Astrocyte of the spinal cord (primary cell): ENCODE results near the gene RBKS.

ENCODE experiments used
- DNase-seq: peaks from one replicate; pipeline ENCODE4 v3.0.0; 2011; ENCODE audit warnings: low read depth, low spot score
- H3K4me3 ChIP-seq: 2 replicates; pipeline ENCODE4 v1.5.1; 2011; ENCODE audit warnings: low read depth, mild to moderate bottlenecking, low read length, moderate library complexity
- in situ Hi-C: cut with HindIII; loops from 2 replicates; pipeline ENCODE4 v1.10.0; 2017; ENCODE audit warnings: low sequenced_read_pairs
- TF ChIP-seq, protein P1 (sequence below): IDR thresholded peaks from 2 replicates; pipeline ENCODE4 v1.5.1; 2012; ENCODE audit warnings: low read depth, mild to moderate bottlenecking, low read length, inconsistent platforms

RBKS gene

DNA sequence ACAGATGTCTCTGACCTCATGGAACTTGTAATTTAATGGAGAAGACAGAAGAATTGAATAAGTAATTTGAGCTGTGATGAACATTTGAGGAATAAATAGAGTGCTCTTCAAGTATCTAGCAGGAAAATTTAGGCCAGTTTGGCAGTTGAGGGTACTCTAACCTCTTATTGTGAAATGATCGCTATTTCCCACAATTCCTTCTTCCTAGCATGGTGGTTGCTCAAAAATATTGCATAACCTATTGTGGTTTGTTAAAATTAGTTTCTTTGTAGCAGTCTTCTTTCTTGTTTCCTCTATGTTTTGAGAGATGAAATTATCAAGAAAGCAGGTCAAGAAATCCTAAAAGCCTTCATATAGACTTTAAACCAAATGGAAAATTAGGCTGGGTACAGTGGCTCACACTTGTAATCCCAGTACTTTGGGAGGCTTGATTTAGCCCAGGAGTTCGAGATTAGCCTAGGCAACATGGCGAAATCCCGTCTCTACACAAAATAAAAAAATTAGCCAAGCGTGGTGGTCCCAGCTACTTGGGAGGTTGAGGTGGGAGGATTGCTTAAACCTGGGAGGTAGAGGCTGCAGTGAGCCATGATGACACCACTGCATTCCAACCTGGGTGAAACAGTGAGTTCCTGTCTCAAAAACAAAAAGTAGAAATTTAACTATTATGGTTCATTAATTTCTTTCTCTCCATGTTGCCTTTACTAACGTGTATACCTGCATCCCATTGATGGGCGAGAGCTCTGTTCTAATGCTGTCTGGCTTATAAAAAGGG is 58.7 kb downstream of the RBKS start:
- no peak for DNase-seq
- TF ChIP-seq, protein P1, sequence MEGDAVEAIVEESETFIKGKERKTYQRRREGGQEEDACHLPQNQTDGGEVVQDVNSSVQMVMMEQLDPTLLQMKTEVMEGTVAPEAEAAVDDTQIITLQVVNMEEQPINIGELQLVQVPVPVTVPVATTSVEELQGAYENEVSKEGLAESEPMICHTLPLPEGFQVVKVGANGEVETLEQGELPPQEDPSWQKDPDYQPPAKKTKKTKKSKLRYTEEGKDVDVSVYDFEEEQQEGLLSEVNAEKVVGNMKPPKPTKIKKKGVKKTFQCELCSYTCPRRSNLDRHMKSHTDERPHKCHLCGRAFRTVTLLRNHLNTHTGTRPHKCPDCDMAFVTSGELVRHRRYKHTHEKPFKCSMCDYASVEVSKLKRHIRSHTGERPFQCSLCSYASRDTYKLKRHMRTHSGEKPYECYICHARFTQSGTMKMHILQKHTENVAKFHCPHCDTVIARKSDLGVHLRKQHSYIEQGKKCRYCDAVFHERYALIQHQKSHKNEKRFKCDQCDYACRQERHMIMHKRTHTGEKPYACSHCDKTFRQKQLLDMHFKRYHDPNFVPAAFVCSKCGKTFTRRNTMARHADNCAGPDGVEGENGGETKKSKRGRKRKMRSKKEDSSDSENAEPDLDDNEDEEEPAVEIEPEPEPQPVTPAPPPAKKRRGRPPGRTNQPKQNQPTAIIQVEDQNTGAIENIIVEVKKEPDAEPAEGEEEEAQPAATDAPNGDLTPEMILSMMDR = no peak
- in situ Hi-C loops = no loop called here
- no peak overlapping the region for H3K4me3 ChIP-seq

DNA sequence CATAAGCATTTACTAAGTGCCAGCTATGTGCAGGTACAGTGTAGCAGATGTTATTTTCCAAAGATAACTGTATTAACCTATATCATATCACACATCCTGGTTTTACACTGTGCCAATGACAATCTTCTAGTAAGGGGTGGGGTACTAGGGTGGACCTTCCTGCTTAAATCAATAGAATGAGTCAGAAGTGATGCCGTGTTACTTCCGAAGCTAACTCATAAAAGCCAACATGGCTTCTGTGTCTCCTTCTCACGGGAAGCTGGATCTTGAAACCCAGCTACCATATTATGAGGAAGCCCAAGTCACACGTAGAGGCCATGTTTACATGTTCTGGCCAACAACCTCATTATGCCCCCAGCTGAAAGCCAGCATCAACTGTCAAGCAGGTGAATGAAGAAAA is 59.5 kb downstream of the RBKS start:
- peak; percentile 24 for DNase-seq
- H3K4me3 ChIP-seq = no peak overlapping the region
- TF ChIP-seq, protein P1 = no peak
- in situ Hi-C loops = no loop called here

DNA sequence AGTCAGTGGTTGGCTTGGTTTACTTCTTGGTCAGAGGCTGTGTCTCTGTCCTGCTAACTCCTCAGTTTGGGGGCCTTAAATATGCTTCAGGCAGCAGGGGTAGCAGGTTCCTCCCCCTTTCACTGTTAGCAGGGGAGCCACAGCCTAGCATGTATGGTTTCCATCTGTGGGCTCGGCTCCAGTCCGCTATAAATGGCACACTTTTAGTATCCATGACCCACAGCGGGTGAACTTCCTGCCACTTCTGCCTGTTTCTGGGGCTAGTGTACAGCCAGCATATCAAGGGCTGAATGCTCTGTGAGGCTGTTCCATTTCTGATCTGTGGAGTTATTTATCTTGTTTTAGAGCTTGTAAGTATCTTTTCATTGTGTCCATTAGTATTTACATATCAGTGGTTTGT is 60.4 kb downstream of the RBKS start:
- DNase-seq = peak; percentile 34
- TF ChIP-seq, protein P1 = no peak
- in situ Hi-C loops = no loop called here
- H3K4me3 ChIP-seq = no peak overlapping the region

DNA sequence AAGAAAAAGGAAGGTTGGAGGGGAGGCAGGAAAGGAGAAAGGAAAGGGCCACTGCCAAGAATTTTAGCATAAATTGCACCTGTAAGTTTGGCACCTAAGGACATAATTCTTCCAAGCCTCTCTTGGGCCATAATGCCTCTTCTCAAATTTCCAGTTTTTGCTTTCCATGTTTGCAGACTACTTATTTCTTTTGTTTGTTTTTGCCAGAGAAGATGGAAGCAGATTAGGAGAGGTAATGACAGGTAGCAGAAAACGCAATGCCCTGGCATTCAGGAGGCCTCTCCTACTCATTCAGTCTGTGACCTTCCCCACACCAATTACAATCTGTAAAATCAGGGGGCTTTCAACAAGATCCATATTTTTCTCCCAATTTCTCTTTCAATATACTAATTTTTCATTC is 61.9 kb downstream of the RBKS start:
- no peak for DNase-seq
- TF ChIP-seq, protein P1 = no peak
- in situ Hi-C loops = no loop called here
- H3K4me3 ChIP-seq = no peak overlapping the region

DNA sequence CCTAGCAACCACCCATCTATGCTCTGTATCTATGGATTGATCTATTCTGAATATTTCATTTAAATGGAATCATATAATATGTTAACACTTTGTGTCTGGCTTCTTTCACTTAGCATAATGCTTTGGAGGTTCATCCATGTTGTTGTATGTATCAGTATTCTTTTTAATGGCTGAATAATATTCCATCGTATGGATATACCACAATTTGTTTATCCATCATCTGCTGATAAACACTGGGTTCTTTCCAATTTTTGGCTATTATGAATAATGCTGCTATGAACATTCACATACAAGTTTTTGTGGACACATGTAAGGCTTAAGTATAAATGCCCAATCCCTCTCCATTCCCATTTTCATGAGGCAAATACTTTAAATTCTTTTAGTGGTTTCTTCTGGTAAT is 65.8 kb downstream of the RBKS start:
- TF ChIP-seq, protein P1 = no peak

DNA sequence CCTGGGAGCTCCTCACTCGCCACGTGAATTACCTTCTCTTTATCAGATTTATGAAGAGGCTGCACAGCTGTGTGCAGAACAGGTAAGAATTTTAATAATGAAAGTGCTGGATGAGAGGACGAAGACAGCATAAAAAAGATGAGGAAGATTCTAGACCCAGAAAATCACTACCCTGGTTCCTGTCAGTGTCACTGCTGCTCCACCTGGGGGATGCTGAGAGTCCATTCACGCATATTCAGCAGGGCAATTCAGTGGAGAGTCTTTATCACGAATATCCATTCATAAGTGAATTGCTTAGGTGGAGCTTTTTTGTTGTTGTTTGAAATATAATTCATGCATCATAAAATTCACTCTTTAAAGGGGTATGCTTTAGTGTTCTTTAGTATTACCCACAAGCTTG is 66.6 kb downstream of the RBKS start:
- no peak for DNase-seq
- in situ Hi-C loops = no loop called here
- H3K4me3 ChIP-seq = no peak overlapping the region
- TF ChIP-seq, protein P1 = no peak

More for the DNA sequence above, 65.8 kb downstream of the RBKS start:
- in situ Hi-C loops = no loop called here
- DNase-seq = no peak
- no peak overlapping the region for H3K4me3 ChIP-seq

DNA sequence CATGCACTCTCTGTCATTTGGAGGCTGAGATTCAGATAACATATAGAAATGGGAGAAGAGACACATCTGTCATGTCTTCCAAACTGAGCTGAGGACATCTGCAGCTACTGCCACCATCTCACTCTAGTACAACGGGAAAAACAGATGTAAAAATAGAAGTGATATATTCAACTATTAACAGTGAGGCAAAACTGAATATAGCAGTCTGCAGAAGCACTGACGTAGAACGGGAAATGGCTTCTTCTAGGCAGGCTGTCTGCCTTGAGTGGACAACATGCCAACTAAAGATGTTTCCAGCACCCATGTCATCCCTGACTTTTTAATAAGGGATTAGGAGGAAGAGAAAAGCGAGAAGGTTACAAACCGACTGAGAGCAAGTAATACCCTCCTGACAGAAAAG is 67.1 kb downstream of the RBKS start:
- in situ Hi-C loops = no loop called here
- TF ChIP-seq, protein P1 = no peak
- no peak for DNase-seq
- H3K4me3 ChIP-seq = no peak overlapping the region
